Measurements from ENCODE around the gene RASA3. TPM values are rescaled to one million over a fixed set of nuclear protein-coding genes. Genes with fewer than 3 reads are reported as not detected.

The RASA3 gene
- total and polyA plus RNA-seq, 2 of the 8 experiments (the other 6 are each of a cell fraction or from before 2014, with no cell fraction given), result 7.5 to 21.9 TPM

GRCh38 chr13:114131583-114132418 lies 622 bp downstream of the RASA3 start:
- peaks cover 2 to 12% of the 10 kb centered on the region in 2 experiments for H4K20me1 ChIP-seq (replicated peaks in 1 of 2; ENCODE audit: control insufficient read depth in 1 of 2, insufficient read depth in 2 of 2, low read length in 2 of 2)
- WGBS, 2 experiments (ENCODE audit: extremely low coverage in 1 of 2, insufficient coverage in 1 of 2, insufficient read length in 1 of 2, insufficient replicate concordance in 2 of 2, low coverage in 1 of 2, low lambda C conversion rate in 2 of 2, missing lambda C conversion rate in 1 of 2), result 4% methylated on average over 60 of the region's 95 CpGs; no CpG with 5 or more reads in 1 of the 2 experiments
- peak overlapping the region in 3 of 4 experiments; percentile 3 to 29 (median 27); a peak in 2 of 7 replicates for H3K9ac ChIP-seq (replicated peaks in 1 of 4; ENCODE audit: extremely low read depth in 1 of 4, low read depth in 3 of 4, low read length in 3 of 4)
- H3K4me2 ChIP-seq (ENCODE audit: insufficient read depth in 1 of 2, low read depth in 2 of 2, low read length in 2 of 2), result peak overlapping the region; percentile 96 to 98
- H3K27me3 ChIP-seq (replicated peaks in 1 of 4; ENCODE audit: control insufficient read depth in 3 of 4, extremely low read depth in 1 of 4, insufficient read depth in 3 of 4, low read length in 3 of 4), result peaks cover 0 to 13% (median 10%) of the 10 kb centered on the region in 4 experiments; a peak in 5 of 7 replicates
- H2BK120ac ChIP-seq (replicated peaks; ENCODE audit: low read depth, low read length), result no peak overlapping the region
- no peak overlapping the region for H3K14ac ChIP-seq (ENCODE audit: insufficient read length)
- FAIRE-seq (no peak), DNase-seq (ENCODE audit: low read depth in 1 of 2, low spot score in 2 of 2) (no peak)
- H3K18ac ChIP-seq (ENCODE audit: extremely low read depth, low read length), result peak overlapping the region; percentile 90
- H3K23me2 ChIP-seq (ENCODE audit: low read depth, low read length), result peaks cover 20% of the 10 kb centered on the region
- peak overlapping the region; percentile 40 for H3K4ac ChIP-seq (replicated peaks; ENCODE audit: insufficient read length, low read depth, low read length)
- H3K56ac ChIP-seq (replicated peaks; ENCODE audit: insufficient read length, low read depth, low read length), result peak overlapping the region; percentile 6
- peak overlapping the region; percentile 80; the same call in 1 of the 2 replicates for H2BK12ac ChIP-seq (ENCODE audit: low read depth, low read length)
- no peak overlapping the region; the same call in 1 of the 2 replicates for H2BK15ac ChIP-seq (ENCODE audit: low read length)
- no peak overlapping the region for H3K27ac ChIP-seq (ENCODE audit: low read depth, low read length)
- H2AK5ac ChIP-seq (ENCODE audit: low read depth, low read length), result peak overlapping the region; percentile 96
- no peak overlapping the region for H4K5ac ChIP-seq (ENCODE audit: insufficient read length, low read depth, low read length)
- no peaks in the 10 kb centered on the region for H3K9me3 ChIP-seq (ENCODE audit: insufficient read depth in 2 of 2, low read depth in 1 of 2, low read length in 1 of 2)
- H3K36me3 ChIP-seq (ENCODE audit: control insufficient read depth in 2 of 4, insufficient read depth in 4 of 4, low read length in 3 of 4), result no peaks in the 10 kb centered on the region
- peaks cover 0 to 36% of the 10 kb centered on the region in 2 experiments; a peak in 2 of 4 replicates for H3K79me2 ChIP-seq (ENCODE audit: control insufficient read depth in 1 of 2, insufficient read depth in 2 of 2, low read length in 2 of 2)
- H4K8ac ChIP-seq (ENCODE audit: extremely low read depth, insufficient read depth, low read length), result peak overlapping the region; percentile 51
- peak overlapping the region; percentile 73 for H4K91ac ChIP-seq (replicated peaks; ENCODE audit: insufficient read length, low read length)
- H2BK5ac ChIP-seq (ENCODE audit: low read depth, low read length), result peak overlapping the region; percentile 81; the same call in 1 of the 2 replicates
- no peak overlapping the region for H2AFZ ChIP-seq (ENCODE audit: low read length)
- POLR2A ChIA-PET (ENCODE audit: partially characterized antibody), result interaction anchor here (1.2 to 1.4 kb wide), 2 partner anchors 11 to 66 kb away, joined by 3 to 5 read pairs; no protein-coding TSS in a partner anchor
- H3K23ac ChIP-seq (ENCODE audit: insufficient read length), result peak overlapping the region; percentile 43
- CTCF ChIA-PET (ENCODE audit: partially characterized antibody), result interaction anchor here (1.8 kb wide), 1 partner anchor 19 kb away, joined by 7 read pairs; no protein-coding TSS in a partner anchor
- peaks cover 12 to 35% (median 25%) of the 10 kb centered on the region in 4 experiments for H3K4me1 ChIP-seq (replicated peaks in 1 of 4; ENCODE audit: control insufficient read depth in 3 of 4, insufficient read depth in 4 of 4, low read length in 3 of 4)
- peak overlapping the region; percentile 48 to 76 (median 71) for H3K4me3 ChIP-seq (ENCODE audit: extremely low read depth in 1 of 4, insufficient read depth in 2 of 4, low read depth in 3 of 4, low read length in 4 of 4)
- no peak overlapping the region for H2BK20ac ChIP-seq (ENCODE audit: low read length)
- peaks cover 12% of the 10 kb centered on the region; the same call in 1 of the 2 replicates for H3K79me1 ChIP-seq (ENCODE audit: low read depth, low read length)
- no peak for TF ChIP-seq MAFK (IDR thresholded peaks at IDR 0.05; ENCODE audit: low read depth, low read length)
- 0 out of 2 replicates have a peak, but pooled peaks have one; percentile 6 for TF ChIP-seq MAX (IDR thresholded peaks at IDR 0.05)
- no peak for TF ChIP-seq NANOG (IDR thresholded peaks at IDR 0.05; ENCODE audit: insufficient read depth, low read depth, low read length, poor library complexity, severe bottlenecking)
- TF ChIP-seq CEBPB (IDR thresholded peaks at IDR 0.05; ENCODE audit: low read depth, low read length), result no peak
